Inflammatory macrophage (primary cell): ENCODE results near the gene PTX4.

Source experiments
- DNase-seq, 2 donors: peaks; one replicate each; pipeline ENCODE4 v3.0.0-alpha.2; 2020 to 2022
- total RNA-seq, 18 experiments: gene quantifications; one replicate each; lab custom pipeline; 2026; ENCODE audit warnings: mixed read lengths in 6 of 18, inconsistent platforms in 2 of 18; lab: John Stamatoyannopoulos, UW

PTX4 gene, protein sequence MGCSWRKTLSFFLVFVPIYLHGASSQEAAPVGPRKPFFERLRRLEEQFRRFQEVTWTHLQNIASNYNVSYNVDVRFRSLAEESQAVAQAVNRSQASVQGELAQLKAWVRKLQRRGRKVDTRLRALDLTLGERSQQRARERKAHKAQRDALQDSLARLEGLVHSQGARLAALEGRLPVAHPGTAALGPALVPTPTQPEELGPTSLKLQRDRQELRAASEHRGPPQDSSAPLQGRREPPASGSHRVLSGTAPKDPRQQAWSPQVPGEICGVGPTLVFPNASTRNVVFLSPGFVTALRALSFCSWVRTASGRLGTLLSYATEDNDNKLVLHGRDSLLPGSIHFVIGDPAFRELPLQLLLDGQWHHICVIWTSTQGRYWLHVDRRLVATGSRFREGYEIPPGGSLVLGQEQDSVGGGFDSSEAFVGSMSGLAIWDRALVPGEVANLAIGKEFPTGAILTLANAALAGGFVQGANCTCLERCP
- total RNA-seq, result 0 to 0.07 (median 0) reads per million in 18 experiments

DNA sequence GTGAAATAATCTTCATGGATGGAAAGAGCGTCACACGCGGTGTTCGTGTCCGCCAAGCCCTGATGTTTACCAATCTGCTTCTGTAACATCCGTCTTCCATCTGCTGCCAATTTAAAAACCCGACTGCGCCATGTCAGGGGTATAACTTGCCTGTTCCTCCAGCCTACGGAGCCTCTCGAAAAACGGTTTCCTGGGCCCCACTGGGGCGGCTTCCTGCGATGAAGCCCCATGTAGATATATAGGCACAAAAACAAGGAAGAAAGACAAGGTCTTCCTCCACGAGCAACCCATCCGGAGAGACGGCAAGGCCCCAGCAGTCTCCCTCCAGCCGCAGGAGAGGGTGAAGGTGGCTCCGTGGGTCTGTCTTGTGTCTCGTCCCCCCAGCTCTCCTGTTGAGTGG, at the start of gene PTX4:
PTX4 (minus strand) TSS at position 326 of the 400 bp plus-strand sequence; CDS start at position 291, 35 bp downstream.
- no peak for DNase-seq

DNA sequence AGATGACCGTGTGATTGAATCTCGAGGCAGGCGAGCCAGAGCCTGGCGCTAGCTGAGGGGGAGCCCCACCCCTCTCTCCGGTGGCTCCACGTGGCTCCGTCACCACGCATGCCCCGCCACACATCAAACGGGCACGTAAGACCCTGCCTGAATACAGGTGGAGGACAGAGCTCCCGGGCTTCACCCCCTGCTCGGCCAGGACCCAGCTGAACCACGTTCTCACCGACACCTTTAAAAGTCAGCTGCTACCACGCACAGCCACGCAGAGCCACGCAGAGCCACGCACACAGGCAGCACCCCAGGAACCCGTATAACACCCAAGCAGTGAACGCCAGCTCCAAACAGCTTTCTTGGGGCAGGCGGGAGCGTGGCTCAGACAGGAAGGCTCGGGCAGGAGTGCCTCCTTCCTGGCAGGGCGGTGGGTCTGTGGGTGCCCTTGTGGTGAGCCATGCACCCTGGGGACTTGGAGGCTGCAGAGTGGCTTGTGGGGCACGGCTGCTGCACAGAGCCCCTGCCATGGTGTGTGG, 49.1 kb upstream of the PTX4 start:
- no peak for DNase-seq

DNA sequence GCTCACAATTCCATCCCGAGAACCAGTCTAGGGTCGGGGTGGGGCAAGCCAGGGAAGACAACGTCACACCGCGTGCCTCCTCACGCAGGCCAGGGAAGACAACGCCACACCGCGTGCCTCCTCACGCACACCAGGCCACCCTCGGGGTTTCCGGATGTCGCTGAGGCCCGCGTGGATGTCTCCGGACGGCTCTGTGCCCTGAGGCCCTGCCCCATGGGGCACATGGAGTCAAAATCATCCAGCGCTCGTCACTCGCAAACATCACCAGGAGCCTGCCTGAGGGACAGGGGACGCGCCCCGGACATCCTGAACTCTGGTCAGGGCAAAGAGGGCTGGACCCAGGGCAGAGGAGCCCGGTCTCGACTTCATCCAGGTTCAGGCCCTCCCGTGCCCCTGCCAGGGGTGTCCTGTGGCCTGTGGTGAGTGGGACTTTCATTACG, 48.4 kb upstream of the PTX4 start:
- no peak for DNase-seq

DNA sequence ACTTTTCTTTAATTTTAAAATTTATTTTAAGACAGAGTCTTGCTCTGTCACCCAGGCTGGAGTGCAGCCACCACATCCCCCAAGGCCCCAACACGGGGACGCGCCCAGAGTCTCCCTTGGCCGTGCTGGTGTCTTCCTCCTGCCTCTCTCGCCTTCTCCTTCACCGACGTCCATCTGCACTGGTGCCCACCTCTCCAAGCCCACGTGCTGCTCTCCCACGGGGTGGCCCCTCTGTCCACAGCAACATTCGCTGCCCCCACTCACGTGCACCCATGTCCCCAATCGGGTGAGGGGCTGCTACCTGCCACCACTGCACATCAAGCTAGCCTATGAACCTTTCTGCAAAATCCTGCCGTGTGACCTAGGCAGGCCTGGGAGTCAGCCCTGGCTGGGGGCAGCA, 47.9 kb upstream of the PTX4 start:
- no peak for DNase-seq

DNA sequence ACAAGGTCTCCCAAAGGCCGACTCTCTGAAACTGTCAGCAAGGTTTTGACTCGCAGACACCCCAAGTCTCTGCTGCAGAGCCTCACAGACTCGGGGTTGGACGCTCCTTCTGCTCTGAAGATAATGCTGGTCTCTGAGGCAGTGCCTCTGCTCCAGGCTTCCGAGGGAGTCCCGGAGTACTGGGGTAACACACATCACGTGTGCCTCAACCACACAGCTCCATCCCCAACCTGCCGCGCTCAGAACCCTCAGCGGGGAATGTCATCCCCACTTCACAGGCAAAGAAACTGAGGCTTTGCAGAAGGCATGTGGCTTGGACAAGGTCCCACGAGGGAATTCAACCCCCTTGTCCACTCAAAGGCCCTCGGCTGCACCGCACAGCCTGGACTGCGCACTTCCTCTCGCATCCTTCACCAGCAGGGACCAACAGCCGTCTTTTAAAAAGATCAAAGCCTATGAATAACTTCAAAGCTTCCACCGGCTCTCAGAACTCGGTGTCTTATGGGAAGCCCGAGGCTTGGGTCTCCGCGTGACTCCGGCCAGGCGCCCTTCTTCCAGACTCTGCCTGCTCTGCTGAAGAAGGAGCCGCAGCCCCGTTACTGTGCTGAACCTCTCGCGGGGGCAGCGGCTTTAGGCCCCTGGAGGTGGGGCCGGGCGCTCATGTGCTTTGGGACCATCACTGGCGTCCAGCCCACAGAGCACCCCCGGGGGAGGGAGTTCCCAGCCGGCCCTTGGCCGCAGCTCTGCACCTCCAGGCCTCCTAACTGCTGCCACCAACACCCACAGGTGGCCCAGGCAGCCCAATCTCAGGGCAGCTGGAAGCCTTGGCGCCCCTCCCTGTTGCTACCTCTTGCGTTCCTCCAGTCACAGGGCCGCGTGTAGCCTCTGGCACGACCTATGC, 46.9 kb upstream of the PTX4 start:
- DNase-seq, result no peak

DNA sequence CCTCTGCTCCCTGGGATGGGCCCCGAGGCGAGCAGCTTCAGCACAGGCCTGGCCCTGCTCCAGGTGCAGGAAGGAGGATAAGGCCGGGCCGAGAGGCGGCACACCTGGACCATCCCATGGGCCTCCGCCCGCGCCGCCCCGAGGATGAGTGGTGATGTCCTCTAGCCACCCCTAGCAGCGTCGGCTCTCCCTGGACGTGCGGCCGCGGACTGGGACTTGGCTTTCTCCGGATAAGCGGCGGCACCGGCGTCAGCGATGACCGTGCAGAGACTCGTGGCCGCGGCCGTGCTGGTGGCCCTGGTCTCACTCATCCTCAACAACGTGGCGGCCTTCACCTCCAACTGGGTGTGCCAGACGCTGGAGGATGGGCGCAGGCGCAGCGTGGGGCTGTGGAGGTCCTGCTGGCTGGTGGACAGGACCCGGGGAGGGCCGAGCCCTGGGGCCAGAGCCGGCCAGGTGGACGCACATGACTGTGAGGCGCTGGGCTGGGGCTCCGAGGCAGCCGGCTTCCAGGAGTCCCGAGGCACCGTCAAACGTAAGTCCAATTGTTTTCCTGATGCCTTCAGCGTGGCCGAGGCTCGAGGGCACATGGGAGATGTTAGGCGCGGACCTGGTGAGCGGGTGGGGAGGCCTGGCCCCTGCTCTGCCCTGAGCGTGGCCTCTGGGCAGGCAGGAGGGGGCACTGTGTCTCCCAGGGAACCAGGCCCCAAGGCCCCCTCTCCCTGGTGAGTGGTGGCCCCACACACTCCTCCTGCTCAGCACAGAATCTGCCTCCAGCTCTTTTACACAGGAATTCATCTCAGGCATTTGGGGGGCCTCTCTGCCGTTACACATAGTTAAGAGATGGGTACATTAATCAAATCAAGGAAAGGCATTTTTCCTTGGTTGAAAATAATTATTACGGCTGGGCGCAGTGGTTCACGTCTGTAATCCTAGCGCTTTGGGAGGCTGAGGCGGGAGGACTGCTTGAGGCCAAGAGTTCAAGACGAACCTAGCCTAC, 45.6 kb upstream of the PTX4 start:
- no peak for DNase-seq

DNA sequence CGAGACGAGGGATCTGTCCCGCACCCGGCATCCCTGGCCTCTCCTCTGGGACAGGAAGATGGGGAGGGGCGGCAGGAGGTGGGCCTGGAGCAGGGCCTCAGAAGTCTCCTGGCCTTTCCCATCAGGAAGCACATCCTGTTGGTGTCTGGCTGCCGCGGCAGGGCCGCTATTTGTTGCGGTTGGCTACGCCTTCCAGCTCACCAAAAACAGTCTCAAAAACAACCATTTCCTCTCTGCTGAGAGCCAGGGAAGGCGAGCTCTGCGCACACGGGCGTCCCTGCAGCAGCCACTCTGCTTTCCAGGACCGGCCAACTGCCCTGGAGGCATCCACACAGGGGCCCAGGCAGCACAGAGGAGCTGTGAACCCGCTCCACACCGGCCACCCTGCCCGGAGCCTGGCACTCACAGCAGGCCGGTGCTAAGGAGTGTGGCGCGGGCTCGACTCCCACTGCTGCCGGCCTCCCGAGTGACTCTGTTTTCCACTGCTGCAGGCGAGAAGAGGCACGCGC, 44.8 kb upstream of the PTX4 start, which contains the start of gene TMEM204:
TMEM204 (plus strand) TSS at position 224 of the 509 bp plus-strand sequence. CDS start 610 bp downstream, outside the sequence.
- peak in 1 of 2 donors; percentile 7 for DNase-seq

DNA sequence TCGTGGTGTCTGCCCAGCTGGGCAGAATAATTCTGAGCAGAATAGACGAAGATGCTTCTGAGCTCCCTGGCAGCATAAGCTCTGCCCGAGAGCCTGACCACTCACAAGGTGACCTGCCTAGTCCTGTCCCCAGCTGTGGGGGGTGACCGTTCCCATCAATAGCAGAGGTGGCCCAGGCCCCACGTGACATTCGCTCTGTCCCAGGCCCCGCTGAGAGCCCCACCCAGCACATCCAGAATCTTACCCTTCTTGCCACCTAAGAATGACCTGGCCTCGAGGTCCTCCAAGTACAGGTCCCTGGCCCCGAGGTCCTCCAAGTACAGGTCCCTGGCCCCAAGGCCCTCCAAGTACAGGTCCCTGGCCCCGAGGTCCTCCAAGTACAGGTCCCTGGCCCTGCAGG, 44.0 kb upstream of the PTX4 start:
- no peak for DNase-seq

DNA sequence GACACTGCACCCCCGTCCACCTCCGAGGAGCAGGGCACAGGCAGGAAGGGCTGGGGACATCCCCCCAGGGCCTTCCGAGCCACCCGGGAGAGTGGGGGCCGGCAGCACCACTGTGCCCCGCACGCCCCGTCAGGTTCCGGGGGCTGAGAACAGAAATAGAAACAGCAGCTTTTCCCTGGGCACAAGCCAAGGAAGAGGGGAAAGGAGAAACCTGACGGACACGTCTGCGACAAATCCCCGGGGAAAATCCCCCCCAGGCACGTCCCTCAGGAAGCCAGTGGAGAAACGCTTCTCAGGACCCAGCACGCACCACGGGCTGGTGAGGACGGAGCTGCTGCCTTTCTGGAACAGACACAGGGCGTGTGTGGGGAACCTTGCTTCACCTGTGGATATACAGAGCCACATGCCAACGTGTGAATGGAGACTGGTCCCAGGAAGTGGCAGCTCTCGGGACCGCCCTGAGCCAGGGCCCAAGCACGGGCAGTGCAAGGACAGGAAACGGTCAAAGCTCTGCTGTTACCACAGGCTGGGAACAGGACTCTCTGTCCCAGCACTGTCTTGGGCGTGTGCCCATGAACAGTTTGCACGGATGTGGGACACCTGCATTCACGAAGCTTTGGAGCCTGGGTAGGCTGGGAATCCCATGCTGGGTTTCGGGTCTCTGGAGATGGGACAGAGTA, 43.5 kb upstream of the PTX4 start:
- no peak for DNase-seq

DNA sequence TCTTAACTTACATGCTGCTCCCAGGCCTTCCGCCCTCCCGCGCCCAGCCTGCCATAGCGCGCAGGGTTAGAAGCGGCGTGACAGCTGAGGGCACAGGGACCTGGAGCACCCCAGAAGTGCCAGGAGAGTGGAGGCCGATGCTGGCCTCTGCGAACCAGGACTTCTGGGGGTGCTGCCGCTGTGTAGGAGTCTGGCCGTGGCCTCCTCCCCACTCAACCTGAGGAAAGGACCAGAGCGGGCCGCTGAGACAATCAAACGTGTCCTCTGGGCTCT, 42.8 kb upstream of the PTX4 start:
- DNase-seq, result no peak

DNA sequence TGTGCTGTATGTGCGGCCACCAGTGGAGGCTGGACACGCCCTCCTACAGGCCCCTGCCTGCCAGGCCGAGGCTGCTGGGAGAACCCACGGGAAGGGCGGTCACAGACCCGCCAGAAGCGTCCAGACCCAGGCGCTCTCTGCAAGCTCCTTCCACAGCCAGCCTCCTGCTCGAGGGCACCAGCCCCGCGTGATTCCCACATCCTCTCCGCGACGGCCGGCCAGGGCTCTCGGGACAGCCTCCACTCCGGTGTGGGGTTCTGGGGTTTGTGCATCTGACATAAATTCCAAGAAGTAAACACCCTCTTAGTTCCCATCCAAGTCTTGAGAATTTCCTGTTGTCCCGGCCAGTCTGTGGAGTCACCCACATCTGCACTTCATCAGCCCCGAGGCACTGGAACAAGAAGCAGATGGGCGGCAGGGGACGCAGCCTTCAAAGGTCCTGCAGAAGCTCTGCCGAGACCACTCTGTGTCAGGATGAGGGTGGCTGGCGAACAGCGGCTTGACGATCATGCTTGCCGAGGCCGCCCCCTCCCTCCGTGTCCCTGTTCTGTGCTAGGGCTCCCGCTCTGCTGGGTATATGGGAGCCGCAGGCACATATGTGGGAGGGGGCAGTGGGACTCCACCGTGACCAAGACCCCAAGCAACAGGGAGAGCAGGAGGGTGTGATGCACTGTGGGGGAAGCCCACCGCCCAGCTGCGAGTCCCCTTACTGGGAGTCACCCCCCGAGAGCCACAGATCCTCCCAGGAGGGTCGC, 42.3 kb upstream of the PTX4 start:
- no peak for DNase-seq

DNA sequence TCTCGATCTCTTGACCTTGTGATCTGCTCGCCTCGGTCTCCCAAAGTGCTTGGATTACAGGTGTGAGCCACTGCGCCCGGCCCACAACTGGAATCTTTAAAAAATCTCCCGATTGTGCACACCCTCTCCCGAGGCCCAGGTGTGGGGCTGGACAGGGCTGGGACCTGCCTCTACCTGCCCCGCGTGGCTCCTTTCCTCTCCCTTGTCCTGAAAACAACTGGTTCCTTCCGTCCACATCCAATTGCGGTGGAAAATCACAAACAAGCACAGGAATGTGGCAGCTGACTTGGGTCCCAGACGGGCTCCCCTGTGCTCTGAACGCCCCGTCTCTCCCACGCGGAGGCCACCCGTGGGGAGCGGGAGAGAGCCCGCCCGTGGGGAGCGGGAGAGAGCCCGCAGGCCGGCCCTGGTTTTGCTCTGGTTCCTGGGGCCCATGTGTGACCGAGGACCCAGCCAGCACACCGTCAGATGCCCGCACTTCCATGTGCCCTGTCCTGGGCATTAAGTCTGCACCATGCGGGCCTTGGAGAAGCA, 41.7 kb upstream of the PTX4 start:
- DNase-seq, result no peak

DNA sequence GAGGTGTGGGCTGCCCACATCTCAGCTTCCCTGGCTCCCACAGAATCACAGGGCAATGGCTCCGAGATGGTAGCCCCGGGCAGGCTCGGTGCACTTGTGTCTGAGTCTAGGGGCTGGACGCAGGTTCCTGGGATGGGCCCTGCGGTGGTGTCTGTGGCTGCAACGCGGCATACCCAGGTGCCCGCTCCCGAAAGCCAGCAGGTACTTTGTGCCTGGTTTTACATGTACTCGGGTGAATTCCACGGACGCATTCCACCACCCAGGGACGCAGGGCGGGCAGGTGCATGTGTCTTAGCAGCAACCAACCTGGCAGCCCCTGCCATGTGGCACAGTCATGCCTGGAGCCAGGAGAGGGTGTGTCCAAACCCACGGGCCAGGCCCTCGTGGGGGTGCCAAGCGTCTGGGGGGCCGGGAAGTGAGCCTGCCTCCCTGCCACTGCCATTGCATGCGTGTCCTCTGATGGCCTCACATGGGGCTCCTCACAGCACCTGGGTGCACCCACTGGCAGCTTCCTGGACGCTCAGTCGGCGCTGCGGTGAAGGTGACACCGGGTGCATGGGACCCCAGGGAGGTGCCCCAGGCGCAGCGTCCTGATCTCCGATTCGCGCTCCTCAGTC, 40.3 kb upstream of the PTX4 start:
- DNase-seq, result no peak

DNA sequence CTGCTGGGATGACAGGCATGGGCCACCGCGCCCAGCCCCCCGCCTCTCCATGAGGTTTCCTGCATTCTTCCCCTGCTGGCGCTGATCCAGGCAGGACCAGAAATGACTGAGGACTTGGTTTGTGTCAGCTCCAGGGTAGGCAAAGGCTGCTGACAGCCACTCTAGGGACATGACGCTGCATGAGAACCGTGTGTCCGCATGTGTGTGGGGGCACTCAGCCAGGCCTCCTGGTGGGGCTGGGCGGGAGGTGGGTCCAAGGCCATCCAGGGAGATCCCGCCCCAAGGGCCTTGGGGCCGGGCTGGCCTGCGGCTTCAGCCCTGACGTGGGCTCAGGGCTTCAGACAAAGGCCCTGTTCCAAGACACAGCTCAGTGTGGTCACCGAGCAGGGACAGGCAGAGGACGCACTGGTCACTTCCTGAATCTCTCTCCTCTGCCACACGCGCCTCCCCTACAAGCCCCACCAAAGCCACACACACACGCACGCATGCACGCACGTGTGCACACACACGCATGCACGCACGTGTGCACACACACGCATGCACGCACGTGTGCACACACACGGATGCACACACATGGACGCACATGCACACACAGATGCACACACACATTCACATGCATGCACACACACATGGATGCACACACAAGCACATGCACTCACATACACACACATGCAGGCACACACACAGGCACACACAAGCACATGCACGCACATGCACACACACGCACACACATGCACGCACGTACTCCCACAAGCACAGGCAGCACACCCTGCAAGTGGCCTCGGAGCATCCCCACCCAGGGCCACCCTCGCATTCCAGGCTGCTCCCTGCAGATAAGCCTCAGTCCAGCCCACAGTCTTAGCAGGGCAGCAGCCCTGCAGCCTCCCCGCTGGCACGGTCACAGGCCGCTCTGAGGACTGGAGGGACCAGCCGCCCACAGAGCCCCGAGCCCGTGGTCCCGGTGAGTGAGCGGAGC, 39.4 kb upstream of the PTX4 start:
- no peak for DNase-seq

DNA sequence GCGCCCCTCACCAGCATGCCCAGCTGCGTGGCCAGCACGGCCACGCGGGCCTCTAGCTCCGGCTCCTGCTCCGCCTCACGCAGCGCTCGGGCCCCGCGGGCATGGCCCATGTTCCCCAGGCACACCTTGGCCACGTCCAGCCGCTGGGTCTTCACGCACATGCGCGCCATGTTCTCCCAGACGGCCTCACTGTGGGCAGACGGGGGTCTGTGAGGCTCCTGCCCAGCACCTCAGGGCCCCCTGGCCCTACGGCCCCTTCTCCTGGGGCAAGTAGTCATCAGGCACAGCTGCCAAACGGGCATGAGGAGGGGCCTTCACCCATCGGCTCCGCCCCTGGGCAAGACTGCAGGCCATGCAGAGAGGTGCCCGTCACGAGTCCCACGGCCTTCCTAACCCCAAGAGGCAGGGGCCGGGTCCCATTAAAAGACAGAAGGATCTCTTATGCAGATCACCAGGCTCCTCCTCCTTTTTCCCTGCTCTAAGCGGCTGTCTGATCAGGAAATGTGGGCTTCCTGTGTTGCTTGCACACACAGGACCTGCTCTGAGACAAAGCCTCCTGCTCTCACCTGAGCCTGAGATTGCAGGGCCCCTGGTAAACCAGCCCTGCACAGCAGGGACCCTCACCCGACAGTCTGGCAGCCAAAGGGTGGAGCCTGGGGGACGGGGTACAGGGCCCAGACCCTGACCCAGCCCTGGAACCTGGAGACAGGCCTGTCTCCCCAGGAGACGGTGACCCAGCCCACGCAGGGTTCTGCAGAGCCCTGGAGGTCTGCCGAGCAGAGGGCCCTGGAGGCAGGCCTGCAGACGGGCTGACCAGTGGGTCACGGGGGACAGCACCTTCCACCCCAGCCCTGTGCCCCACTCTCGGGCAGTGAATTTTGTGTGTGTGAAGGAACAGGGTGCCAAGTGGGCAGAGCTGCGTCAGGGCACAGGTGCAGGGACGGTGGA, 38.1 kb upstream of the PTX4 start:
- no peak for DNase-seq

DNA sequence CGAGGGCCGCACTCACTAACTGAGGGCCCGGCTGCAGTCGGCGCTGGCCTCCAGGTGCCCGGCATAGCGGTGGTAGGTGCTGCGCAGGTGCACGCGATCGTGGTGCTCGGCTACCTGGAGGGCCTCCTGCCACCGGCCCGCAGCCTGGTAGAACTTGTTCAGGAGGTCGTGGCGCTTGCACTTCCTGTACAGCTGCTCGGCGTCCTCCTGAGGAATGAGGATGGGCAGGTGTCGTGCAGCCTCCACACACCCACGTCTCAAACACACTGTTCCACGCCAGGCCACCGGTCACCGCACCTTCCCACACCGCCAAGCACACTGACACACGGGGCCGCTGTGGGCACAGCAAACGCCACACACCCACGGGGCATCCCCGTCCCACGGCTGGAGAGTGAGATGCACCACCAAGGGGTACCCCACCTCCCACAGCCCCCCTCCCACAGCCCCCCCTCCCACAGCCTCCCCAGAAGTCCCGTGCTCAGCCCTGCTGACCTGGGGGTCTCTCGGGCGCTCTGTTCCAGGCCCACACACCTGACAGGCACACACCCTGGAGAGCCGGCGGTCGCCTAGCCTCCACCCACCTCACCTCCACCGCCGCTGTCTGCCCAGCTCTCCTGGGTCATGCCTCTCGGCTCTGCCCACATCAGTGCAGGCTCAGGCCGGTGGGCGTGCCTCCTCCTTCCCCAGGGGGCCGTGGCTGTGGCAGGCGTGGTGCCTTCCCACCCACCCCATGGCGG, 37.3 kb upstream of the PTX4 start:
- DNase-seq, result no peak
